GM21526 (cell line): ENCODE results near the gene SLC18A3.

ENCODE experiments used
- ATAC-seq: cut with Tn5 transposase; IDR thresholded peaks from one replicate; pipeline ENCODE4 v1.9.1; 2021; ENCODE audit warnings: moderate library complexity; ENCODE audit not compliant: unreplicated experiment, low FRiP score

SLC18A3 gene

GRCh38 chr10:49595713-49596492 is 14.2 kb upstream of the SLC18A3 start:
- no peak for ATAC-seq

GRCh38 chr10:49596493-49596809 is 13.7 kb upstream of the SLC18A3 start:
- ATAC-seq: no peak

GRCh38 chr10:49596836-49597235 is 13.3 kb upstream of the SLC18A3 start:
- ATAC-seq: no peak

- ATAC-seq: no peak
Observed at GRCh38 chr10:49597426-49598163, 12.5 kb upstream of the SLC18A3 start.

- no peak for ATAC-seq
Observed at GRCh38 chr10:49598164-49598856, 11.8 kb upstream of the SLC18A3 start.

GRCh38 chr10:49598986-49599385 is 11.1 kb upstream of the SLC18A3 start:
- ATAC-seq: no peak

- no peak for ATAC-seq
Observed at GRCh38 chr10:49599546-49599945, 10.6 kb upstream of the SLC18A3 start.

- no peak for ATAC-seq
Observed at GRCh38 chr10:49600046-49600445, 10.1 kb upstream of the SLC18A3 start.

- no peak for ATAC-seq
Observed at GRCh38 chr10:49600781-49601400, 9.2 kb upstream of the SLC18A3 start.

GRCh38 chr10:49601857-49602256 is 8.3 kb upstream of the SLC18A3 start:
- ATAC-seq: no peak

GRCh38 chr10:49602380-49603023 is 7.6 kb upstream of the SLC18A3 start:
- no peak for ATAC-seq

- no peak for ATAC-seq
Observed at GRCh38 chr10:49605216-49605938, 4.7 kb upstream of the SLC18A3 start.

- ATAC-seq: no peak
Observed at GRCh38 chr10:49605939-49606509, 4.1 kb upstream of the SLC18A3 start.

- ATAC-seq: peak; percentile 84
Observed at GRCh38 chr10:49606981-49607535, 3.1 kb upstream of the SLC18A3 start.

GRCh38 chr10:49608166-49609005 is 1.7 kb upstream of the SLC18A3 start:
- ATAC-seq: no peak

GRCh38 chr10:49609006-49609282 is 1.2 kb upstream of the SLC18A3 start:
- ATAC-seq: no peak

GRCh38 chr10:49609283-49610113 is 612 bp upstream of the SLC18A3 start:
- ATAC-seq: no peak
